Stimulated activated CD4-positive, alpha-beta T cell treated with anti-CD3 and anti-CD28 coated beads, Interleukin-4, amount 100 ng/mL, for 4 hours (primary cell): ENCODE results near the gene TCAP.

Experiments used
- DNase-seq, 2 experiments: peaks; one replicate each; pipeline ENCODE4 v3.0.0-alpha.2; 2020

The TCAP gene

DNA sequence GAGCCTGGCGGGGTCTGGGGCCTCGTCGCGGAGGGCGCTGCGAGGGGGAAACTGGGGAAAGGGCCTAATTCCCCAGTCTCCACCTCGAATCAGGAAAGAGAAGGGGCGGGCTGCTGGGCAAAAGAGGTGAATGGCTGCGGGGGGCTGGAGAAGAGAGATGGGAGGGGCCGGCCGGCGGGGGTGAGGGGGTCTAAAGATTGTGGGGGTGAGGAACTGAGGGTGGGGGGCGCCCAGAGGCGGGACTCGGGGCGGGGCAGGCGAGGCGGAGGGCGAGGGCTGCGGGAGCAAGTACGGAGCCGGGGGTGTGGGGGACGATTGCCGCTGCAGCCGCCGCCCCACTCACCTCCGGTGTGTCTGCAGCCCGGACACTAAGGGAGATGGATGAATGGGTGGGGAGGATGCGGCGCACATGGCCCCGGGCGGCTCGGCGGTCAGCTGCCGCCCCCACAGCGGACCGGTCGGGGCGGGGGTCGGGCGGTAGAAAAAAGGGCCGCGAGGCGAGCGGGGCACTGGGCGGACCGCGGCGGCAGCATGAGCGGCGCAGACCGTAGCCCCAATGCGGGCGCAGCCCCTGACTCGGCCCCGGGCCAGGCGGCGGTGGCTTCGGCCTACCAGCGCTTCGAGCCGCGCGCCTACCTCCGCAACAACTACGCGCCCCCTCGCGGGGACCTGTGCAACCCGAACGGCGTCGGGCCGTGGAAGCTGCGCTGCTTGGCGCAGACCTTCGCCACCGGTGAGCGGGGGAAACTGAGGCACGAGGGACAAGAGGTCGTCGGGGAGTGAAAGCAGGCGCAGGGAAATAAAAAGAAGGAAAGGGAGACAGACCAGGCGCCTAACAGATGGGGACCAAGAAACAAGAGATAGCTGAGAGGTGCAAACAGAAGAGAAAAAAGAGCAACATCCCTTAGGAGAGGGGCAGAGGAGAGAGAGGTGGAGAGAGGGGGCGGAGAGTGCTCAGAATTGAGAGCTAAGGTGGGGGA lies 3.1 kb downstream of the TCAP start, which contains the start of gene PNMT:
PNMT (plus strand) TSS at position 509 of the 980 bp plus-strand sequence; CDS start at position 532, 23 bp downstream.
- DNase-seq, result peak; percentile 56 to 74

DNA sequence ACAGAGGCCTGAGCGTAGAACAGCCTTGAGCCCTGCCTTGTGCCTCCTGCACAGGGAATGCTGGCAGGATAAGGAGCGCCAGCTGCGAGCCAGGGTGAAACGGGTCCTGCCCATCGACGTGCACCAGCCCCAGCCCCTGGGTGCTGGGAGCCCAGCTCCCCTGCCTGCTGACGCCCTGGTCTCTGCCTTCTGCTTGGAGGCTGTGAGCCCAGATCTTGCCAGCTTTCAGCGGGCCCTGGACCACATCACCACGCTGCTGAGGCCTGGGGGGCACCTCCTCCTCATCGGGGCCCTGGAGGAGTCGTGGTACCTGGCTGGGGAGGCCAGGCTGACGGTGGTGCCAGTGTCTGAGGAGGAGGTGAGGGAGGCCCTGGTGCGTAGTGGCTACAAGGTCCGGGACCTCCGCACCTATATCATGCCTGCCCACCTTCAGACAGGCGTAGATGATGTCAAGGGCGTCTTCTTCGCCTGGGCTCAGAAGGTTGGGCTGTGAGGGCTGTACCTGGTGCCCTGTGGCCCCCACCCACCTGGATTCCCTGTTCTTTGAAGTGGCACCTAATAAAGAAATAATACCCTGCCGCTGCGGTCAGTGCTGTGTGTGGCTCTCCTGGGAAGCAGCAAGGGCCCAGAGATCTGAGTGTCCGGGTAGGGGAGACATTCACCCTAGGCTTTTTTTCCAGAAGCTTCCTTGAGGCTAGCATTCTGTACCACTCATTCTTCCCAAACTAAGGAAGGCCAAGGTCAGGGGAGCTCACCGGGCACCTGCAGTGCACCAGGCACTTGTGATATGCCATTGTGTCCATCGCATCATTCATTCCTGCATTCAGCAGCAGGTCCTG lies 5.0 kb downstream of the TCAP start:
- no peak for DNase-seq

DNA sequence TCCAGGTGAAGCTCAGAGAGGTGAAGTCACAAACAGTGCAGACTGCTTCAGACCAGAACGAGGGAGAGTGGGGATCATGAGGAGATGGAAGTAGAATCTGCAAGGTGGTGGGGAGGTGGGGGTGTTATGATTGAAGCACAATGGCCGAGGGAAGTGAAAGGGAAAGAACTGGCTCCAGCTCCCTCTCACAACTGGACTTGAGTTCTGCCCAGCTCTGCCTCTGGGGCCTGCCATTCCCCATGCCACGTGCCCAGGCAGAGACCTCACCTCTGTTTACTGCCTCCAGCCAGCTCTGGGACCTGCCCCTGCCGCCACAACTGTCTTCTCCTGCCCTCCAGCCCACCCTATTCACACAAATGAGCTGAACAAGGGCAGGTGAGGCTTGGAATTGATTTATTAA lies 5.6 kb downstream of the TCAP start:
- DNase-seq, result no peak

DNA sequence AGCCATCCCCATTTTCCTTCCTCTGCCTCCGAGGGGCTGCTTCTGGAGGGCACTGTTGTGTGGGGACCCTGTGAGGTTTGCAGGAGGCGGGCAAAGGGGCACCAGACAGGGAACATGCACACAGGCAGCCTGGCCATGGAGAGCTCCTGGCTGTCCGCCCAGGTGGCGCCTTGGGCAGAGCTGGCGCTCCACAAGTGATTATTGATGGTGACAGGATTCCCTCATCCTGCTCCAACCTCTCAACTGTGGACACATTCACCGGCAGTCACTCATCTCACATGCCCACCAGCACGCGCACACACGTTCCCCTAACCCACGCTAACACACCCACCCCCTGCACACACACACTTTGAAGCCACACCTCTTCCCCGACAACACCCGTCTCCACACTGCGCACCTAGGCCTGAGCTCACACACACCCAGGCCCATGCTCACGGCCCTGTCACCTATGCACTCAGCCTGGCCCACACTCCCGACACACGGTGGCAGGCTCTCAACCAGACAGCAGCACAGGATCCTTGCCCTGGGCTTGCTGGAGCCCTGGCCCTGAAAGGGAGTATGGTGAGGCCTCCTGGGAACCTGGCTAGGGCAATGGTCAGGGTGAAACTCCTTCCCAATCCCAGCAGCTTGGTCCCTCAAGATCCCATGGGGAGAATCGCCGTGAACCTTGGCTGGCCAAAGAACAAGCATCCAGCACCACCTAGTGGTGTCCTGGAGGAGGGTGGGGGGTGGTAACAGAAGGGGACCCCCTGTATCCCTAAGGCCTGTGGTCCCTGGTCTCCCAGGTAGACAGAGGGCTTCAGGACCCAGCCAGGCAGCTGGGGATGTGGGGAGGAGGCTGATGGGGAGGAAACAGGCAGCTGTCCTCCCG lies 6.7 kb downstream of the TCAP start:
- DNase-seq, result no peak

DNA sequence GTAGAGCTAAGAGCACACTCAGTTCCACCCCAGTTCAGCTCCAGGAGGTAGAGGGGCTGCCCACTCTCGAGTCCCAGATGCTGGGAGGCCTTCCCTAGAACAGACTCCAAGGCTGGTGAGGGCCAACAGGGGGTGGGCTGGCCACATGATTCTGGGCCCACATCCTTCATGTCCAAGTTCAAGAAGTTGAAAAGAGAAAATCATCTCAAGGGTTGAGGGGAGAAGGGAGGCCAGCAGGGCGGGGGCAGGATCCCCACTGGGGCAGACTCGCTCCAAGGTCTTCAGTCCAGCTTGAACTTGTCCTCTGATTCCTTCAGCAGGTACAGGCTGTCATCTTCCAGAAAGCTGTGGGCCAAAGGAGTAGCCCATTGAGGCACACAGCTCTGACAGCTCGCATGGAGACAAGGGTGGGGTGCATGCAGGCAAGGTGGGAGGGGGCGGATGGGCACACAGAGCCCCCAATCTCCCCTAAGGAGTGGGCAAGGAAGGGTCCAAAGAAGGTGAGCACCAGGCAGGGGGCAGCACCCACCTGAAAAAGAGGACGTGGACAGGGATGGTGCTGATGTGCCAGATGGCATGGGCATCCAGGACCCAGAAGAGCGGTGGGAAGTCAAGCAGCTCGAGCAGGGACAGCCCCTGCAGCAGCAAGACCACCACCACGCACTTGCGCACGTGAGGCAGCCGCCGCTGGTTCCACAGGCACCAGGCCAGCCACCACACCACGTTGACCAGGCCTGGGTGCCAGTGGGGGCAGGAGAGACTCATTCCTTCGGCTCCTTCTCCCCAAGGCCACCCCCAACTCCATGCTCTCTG lies 7.6 kb downstream of the TCAP start:
- DNase-seq, result no peak

DNA sequence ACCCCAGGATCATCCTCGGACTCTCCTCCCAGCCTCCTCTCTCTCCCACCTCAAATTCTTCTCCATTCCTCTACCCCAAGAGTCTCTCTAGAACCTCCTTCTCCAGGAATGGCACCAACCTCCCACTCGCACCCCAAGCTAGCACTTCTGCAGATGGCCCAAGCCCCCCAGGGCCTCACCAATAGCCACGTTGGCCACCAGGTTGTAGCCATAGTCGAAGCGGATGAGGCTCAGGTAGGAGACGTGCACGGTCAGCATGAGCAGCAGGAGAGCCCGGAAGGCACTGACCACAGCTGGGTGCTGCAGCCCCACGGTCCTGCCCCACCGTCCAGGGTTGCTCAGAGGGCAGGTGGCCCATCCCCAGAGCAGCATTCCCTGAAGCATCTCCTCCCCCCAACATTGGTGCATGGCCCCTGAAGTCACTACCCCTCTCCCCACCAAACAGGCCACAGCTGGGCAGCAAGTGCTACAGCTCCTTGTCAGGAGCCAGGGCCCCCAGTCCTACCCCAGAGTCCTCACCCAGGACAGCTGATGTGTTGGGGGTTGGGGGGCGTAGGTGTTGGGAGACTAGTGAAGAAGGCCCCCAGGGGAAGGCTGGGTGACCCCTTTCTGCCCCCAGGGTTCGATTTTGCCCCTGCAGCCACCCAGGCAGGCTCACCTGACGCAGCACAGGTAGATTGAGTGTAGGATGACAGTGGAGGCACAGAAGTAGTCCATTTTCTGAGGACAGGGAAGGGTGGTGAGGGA lies 8.4 kb downstream of the TCAP start:
- no peak for DNase-seq

DNA sequence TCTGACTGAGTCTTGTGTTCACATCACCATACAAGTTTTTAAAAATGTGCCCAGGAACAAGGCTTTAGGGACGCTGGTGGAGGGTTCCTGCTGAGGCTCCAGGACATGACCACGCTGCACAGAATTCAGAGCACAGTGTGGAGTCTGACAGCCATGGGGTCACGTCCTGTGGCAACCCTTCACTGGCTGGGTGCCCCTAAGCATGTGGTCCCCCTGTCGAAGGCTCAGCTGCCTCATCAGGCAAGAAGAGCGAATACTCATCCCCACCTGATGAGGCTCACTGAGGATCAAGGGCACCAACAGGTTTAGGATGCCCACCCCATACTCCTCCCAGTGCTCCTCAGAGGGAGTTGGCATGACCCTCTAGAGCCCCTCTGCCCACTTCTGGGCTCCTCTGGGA lies 9.0 kb downstream of the TCAP start:
- DNase-seq, result no peak

DNA sequence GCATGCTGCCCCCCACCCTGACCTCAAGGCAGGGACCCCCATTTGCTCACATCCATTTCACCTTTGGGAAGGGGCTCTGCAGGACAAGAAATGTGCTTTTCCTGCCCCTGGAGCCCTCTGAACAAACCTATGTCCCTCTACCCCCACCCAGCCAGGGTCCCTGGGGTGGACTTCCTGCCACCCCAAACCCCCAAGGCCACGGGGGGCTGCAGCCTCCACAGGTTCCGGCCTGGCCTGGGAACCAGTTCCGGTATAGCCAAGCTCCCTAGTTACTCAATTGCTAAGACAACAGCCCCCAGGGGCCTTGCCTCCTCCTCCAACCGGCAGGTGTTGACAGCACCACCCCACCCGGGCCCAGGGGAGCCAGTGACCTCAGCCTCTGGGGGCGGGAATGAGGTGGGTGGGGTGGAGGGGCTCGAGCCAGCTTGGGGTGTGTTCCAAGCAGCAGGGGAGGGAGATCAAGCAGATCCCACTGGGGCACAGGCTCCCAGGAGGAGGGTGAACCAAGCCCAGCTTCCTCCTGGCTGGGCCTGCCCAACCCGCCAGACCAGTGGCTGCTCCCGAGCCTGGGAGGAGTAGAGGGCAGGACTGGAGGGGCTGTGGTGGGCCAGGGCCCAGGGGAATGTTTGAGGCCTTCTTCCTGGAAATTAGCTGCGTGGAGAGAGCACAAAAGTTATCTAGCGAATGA lies 9.7 kb downstream of the TCAP start:
- no peak for DNase-seq

DNA sequence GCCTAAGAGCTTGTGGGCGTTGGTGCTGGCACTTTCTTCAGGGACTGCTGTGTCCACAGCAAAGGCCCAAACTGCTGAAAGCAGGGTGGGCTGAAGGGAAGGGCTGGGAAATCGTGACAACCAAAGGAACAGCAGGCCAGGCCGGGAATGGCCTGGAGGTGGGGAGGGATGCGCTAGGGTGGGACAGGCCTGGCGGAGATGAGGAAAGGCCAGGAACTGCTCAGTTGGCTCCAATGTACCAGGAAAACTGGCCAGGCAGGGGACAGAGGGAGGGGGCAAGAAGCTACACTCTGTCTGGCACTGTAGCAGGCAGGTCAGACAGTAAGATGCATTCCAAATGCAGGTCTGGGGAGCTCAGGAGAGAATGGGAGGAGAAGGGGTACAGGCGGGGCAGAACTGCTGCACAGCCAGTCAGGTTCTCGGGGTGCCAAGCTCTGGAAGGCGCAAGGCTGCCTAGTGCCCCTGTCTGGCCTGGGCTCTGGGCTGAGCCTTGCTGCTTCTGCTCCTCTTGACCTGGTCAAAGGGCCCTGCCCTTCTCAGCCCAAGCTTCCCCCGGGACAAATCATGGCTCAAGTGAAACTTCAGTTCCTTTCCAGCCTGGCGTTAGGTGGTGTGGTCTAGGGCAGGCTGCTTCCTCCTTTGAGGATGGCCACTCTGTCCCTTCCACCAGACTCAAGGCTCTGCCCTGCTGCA lies 10.4 kb downstream of the TCAP start:
- DNase-seq, result no peak

DNA sequence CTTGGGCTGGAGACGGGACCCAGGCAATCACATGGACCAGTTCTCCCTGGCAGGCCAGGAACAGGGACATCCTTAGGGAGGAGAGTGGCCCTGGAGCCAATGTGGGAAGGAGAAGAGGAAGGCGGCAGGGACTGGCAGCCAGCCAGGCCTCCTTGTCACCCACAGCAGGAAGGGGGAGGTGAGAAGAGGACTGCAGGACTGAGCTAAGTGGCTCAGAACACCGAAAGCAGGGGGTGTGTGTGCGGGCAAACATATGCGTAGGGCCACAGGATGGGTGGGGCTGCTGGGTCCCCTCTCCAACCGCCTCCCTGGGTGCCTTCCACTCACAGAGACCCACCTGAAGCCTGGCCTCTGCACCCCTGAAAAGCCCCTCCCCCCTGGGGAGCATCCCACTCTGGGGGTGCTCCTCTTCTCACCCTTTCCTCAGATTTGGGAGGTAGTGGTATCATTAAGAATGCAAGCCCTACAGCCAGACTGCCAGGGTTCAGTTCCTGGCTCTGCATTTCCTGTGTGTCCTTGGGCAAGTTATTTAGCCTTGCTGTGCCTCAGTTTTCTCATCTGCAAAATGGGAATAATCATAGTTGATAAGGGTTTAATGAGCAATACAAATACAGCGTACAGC lies 11.2 kb downstream of the TCAP start:
- DNase-seq, result peak in 1 of 2 experiments; percentile 27

DNA sequence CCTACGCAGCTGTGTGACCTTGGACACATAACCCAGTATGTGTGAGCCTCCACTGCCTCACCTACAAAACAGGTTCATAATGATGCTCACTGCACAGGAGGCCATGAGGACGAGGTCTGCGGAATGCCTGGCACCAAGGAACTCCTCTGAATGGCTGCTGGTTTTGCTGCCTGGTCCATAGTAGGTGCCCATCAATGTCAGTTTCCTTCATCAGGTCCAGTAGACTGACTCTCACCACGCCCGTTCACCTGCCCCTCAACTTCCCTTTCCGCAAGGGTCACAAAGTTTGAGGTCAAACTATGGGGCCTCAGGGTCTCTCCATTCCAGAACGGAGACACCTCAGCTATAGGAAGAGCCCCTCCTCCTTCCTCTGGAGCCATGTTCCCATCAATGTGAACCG lies 11.9 kb downstream of the TCAP start:
- DNase-seq, result no peak

DNA sequence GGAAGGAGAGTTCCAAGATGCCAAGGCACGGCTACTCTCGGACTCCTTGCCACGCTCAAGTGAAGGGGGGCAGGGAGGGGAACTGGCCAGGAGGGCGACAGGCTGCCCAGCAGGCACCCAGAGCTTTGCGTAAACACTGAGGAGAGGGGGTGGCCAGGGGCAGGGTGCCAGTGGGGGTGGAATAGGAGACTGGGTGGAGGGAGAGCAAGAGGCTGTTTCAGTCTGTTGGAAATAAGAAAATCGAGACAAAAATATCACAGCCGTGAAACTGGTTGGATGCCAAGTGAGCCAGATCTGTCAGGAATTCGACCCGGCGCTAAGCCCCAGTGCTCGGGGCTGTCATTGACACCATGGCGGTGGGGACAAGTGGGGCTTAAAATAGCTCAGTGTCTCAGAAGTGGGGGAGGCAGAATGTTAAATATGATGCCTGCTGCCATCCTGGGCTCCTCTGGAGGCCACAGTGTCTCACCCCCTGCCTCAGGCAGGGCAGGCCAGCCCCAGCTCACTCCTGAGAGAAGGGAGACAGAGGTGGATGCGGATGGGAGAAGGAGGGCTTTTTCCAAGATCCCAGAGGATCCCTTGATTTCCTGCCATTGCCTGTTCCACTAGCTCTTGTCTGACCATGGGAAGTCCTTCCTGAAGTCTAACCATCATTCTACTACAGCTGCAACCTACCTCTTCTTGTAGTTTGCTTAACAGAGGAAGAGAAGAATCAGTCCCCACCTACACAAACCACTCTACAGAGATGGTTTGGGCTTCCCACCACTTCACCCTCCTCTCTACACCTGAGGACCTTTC lies 12.6 kb downstream of the TCAP start:
- no peak for DNase-seq

DNA sequence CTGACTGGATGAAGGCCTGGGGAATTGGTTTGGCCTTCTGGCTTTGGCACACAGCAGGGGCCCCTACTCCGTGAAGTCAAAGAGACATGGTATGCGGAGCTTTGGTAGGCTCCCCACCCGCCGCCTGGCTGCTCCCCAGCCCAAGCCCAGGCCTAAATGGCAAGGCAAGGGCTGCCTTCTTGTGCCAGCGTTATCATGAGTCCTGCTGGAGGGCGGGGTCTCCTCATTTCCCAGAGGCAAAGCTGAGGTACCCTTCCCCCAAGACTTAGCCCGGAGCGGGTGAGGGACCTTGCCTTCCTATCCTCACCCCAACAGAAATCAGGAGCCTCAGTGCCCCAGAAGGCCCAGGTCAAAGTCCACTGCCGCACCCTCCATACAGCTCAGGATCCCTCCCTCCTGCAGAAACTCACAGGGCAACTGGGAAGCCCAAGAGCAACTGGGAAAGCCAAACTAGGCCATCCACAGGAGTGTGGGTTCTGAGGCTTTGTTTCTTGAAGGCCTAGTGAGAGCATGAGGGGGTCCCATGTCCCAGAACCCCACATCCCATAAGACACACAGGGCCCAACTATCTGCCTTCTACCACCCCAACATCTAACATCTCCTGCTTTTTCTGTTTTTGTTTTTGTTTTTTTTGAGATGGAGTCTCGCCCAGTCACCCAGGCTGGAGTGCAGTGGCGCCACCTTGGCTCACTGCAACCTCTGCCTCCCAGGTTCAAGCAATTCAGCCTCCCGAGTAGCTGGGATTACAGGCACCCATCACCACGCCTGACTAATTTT lies 13.4 kb downstream of the TCAP start:
- DNase-seq, result no peak

DNA sequence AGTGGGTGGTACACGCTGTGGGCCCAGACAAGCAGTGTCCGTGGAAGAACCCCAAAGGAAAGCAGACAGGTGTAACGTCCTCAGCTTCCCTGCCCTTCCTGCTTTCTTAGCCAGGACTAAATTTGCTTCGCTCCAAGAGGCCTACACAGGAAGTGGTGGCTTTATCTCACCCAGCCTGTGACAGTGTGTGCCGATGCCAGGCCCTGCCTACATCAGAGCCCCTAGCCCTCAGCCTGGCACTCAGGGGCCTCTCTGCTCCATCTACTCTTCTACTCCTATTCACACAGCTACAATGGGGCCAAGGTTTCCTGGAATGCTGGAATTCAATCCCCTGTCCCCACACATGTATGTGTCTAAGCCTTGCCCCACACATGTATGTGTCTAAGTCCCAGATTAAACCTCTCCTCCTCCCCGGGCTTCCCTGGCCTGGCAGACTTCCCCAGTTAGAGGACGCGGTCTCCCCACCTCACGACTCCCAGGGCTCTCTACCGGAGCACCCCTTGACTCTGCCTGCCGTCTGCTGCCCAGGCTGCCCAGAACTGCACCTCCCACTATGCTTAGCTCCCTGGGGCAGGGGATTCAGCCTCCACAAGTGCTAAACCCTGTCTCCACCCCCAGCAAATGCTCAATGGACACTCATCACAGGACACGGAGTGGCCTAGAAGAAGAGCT lies 14.5 kb downstream of the TCAP start:
- DNase-seq, result peak in 1 of 2 experiments; percentile 28

DNA sequence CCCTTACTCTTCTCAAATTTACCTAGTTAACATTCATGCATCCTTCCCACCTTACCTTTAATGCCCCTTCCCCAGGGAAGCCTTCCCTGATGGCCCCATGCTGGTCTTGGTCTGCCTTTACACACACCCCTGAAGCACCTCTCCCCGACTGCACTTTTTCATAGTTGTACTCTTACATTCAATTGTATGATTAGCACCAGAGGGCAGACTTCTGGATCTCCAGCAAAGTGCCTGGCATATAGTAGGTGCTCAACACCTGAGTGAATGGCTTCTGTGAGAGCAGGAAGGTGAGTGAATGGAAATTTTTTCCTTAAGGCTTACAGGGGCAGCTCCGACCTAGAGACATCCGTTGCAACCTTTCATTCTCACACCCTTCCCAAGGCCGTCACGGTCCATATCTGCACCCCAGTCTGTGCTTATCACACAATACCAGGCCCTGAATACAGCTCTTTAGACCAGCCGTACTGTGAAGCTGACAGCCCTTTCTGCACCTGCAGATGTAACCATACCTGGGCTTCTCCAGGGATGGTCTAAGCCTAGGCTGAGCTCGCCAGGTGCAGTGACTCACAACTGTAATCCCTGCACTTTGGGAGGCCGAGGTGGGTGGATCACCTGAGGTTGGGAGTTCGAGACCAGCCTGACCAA lies 18.3 kb downstream of the TCAP start:
- no peak for DNase-seq
